ENCODE measurements around the gene RAPGEF6.

Gene RAPGEF6

GRCh38 chr5:131659841-131660240 lies 24.8 kb upstream of the RAPGEF6 start:
- H3K27me3 ChIP-seq (ENCODE audit: control insufficient read depth, insufficient read depth, low read length): no peaks in the 10 kb centered on the region
- no peak overlapping the region for H3K9ac ChIP-seq (ENCODE audit: low read length)
- H3K36me3 ChIP-seq (ENCODE audit: control insufficient read depth, insufficient read depth, low read length): peaks cover 22% of the 10 kb centered on the region
- H3K27ac ChIP-seq (ENCODE audit: low read depth, low read length): no peak overlapping the region
- no peak overlapping the region for H3K4me3 ChIP-seq (ENCODE audit: low read length)
- no peaks in the 10 kb centered on the region for H3K4me1 ChIP-seq (ENCODE audit: control insufficient read depth, insufficient read depth, low read length)

- Histone ChIP-seq H3K9ac (ENCODE audit: low read length) (no peak overlapping the region), H3K27ac (ENCODE audit: low read depth, low read length) (no peak overlapping the region), H3K36me3 (ENCODE audit: control insufficient read depth, insufficient read depth, low read length) (peaks cover 22% of the 10 kb centered on the region), H3K4me3 (ENCODE audit: low read length) (no peak overlapping the region), H3K4me1 (ENCODE audit: control insufficient read depth, insufficient read depth, low read length) (no peaks in the 10 kb centered on the region), H3K27me3 (ENCODE audit: control insufficient read depth, insufficient read depth, low read length) (no peaks in the 10 kb centered on the region)
Observed at GRCh38 chr5:131659290-131659689, 24.3 kb upstream of the RAPGEF6 start.

DNA sequence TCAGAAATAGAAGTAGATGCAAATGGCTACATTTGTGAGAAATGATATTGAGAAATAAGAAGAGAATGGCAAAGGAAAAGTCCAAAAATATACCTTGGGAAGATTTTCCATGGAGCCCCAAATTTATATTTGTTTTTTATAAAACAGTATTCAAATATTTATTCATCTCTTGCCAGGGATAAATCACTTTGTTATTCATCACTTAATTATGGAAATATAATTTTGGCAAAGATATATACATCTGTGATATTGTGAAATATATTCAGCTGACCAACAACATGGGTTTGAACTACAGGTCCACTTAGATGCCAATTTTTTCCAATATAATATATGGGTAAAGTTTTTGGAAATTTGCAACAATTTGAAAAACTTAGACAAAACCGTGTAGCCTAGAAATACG lies 19.7 kb upstream of the RAPGEF6 start:
- H3K36me3 ChIP-seq (ENCODE audit: control insufficient read depth, insufficient read depth, low read length): peaks cover 18% of the 10 kb centered on the region
- no peak overlapping the region for H3K27ac ChIP-seq (ENCODE audit: low read depth, low read length)

DNA sequence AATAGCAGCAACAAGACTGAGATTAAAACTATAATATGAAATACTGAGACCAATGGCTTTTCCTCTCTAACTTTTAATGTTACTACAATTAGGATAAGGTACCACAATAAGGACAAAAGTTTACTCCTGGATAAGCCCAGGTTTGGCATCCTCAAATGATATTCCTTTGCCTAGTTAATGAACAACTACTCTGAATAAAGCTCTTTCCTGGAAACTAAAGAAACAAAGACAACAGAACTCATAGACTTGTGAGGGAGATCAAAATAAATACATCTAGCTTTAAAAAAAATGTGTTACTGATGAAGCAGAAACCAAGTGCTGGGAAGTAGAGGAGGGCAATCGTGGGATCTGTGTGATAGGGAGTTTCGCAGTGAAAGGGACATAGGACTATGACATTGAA lies 19.3 kb upstream of the RAPGEF6 start:
- no peak overlapping the region for H3K27ac ChIP-seq (ENCODE audit: low read depth, low read length)
- no peaks in the 10 kb centered on the region for H3K4me1 ChIP-seq (ENCODE audit: control insufficient read depth, insufficient read depth, low read length)
- H3K4me3 ChIP-seq (ENCODE audit: low read length): no peak overlapping the region
- H3K36me3 ChIP-seq (ENCODE audit: control insufficient read depth, insufficient read depth, low read length): peaks cover 14% of the 10 kb centered on the region
- H3K27me3 ChIP-seq (ENCODE audit: control insufficient read depth, insufficient read depth, low read length): no peaks in the 10 kb centered on the region
- no peak overlapping the region for H3K9ac ChIP-seq (ENCODE audit: low read length)

More for the DNA sequence above, 19.7 kb upstream of the RAPGEF6 start:
- no peaks in the 10 kb centered on the region for H3K27me3 ChIP-seq (ENCODE audit: control insufficient read depth, insufficient read depth, low read length)
- no peaks in the 10 kb centered on the region for H3K4me1 ChIP-seq (ENCODE audit: control insufficient read depth, insufficient read depth, low read length)
- H3K4me3 ChIP-seq (ENCODE audit: low read length): no peak overlapping the region
- H3K9ac ChIP-seq (ENCODE audit: low read length): no peak overlapping the region

DNA sequence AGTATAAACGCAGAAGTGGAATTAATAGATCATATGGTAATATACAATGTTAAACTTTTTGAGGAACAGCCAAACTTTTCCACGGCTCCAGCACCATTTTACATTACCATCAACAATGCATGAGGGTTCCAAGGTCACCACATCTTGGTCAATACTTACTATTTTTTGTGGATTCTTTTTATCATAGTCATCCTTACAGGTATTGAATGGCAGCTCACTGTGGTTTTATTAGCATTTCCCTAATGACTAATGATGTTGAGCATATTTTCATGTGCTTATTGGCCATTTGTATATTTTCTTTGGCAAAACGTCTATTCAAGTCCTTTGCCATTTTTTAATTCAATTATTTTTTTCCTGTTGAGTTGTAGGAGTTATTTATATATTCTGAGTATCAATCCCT lies 14.1 kb upstream of the RAPGEF6 start:
- no peaks in the 10 kb centered on the region for H3K27me3 ChIP-seq (ENCODE audit: control insufficient read depth, insufficient read depth, low read length)
- H3K4me3 ChIP-seq (ENCODE audit: low read length): no peak overlapping the region
- peaks cover 14% of the 10 kb centered on the region for H3K36me3 ChIP-seq (ENCODE audit: control insufficient read depth, insufficient read depth, low read length)
- no peak overlapping the region for H3K9ac ChIP-seq (ENCODE audit: low read length)
- no peaks in the 10 kb centered on the region for H3K4me1 ChIP-seq (ENCODE audit: control insufficient read depth, insufficient read depth, low read length)
- H3K27ac ChIP-seq (ENCODE audit: low read depth, low read length): no peak overlapping the region

- H3K36me3 ChIP-seq (ENCODE audit: control insufficient read depth, insufficient read depth, low read length): peaks cover 12% of the 10 kb centered on the region
- no peaks in the 10 kb centered on the region for H3K27me3 ChIP-seq (ENCODE audit: control insufficient read depth, insufficient read depth, low read length)
- H3K4me3 ChIP-seq (ENCODE audit: low read length): no peak overlapping the region
- H3K9ac ChIP-seq (ENCODE audit: low read length): no peak overlapping the region
- no peaks in the 10 kb centered on the region for H3K4me1 ChIP-seq (ENCODE audit: control insufficient read depth, insufficient read depth, low read length)
- no peak overlapping the region for H3K27ac ChIP-seq (ENCODE audit: low read depth, low read length)
Observed at GRCh38 chr5:131647048-131647769, 12.2 kb upstream of the RAPGEF6 start.

GRCh38 chr5:131644822-131645221 lies 9.8 kb upstream of the RAPGEF6 start:
- H3K9ac ChIP-seq (ENCODE audit: low read length): no peak overlapping the region
- no peaks in the 10 kb centered on the region for H3K27me3 ChIP-seq (ENCODE audit: control insufficient read depth, insufficient read depth, low read length)
- H3K4me3 ChIP-seq (ENCODE audit: low read length): no peak overlapping the region
- peaks cover 5% of the 10 kb centered on the region for H3K36me3 ChIP-seq (ENCODE audit: control insufficient read depth, insufficient read depth, low read length)
- no peak overlapping the region for H3K27ac ChIP-seq (ENCODE audit: low read depth, low read length)
- H3K4me1 ChIP-seq (ENCODE audit: control insufficient read depth, insufficient read depth, low read length): no peaks in the 10 kb centered on the region

DNA sequence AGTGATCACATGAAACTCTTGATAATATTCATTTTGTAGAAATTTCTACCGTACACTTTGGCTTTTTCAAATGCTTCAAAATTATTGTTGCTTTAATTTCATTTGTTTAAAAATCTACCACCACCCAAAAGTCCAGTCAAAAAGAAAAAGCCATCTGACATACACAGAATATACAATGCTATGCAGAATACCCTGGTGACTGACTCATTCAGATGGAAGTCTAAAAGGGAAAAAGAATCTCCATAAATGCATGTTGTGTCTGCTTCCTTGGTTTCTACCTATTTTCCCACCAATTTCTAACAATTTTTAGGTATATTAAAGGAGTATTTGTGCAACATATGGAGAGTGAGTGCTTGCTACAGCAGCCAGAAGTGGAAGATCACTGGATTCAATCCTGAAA lies 9.3 kb upstream of the RAPGEF6 start:
- H3K9ac ChIP-seq (ENCODE audit: low read length): no peak overlapping the region

GRCh38 chr5:131641494-131641893 lies 6.5 kb upstream of the RAPGEF6 start:
- no peaks in the 10 kb centered on the region for H3K27me3 ChIP-seq (ENCODE audit: control insufficient read depth, insufficient read depth, low read length)
- no peak overlapping the region for H3K9ac ChIP-seq (ENCODE audit: low read length)
- H3K27ac ChIP-seq (ENCODE audit: low read depth, low read length): no peak overlapping the region
- no peaks in the 10 kb centered on the region for H3K4me1 ChIP-seq (ENCODE audit: control insufficient read depth, insufficient read depth, low read length)
- H3K4me3 ChIP-seq (ENCODE audit: low read length): no peak overlapping the region
- H3K36me3 ChIP-seq (ENCODE audit: control insufficient read depth, insufficient read depth, low read length): peaks cover 2% of the 10 kb centered on the region

More for the DNA sequence above, 9.3 kb upstream of the RAPGEF6 start:
- Histone ChIP-seq H3K4me3 (ENCODE audit: low read length) (no peak overlapping the region), H3K4me1 (ENCODE audit: control insufficient read depth, insufficient read depth, low read length) (no peaks in the 10 kb centered on the region), H3K27ac (ENCODE audit: low read depth, low read length) (no peak overlapping the region), H3K36me3 (ENCODE audit: control insufficient read depth, insufficient read depth, low read length) (peaks cover 5% of the 10 kb centered on the region), H3K27me3 (ENCODE audit: control insufficient read depth, insufficient read depth, low read length) (no peaks in the 10 kb centered on the region)

GRCh38 chr5:131640043-131640856 lies 5.2 kb upstream of the RAPGEF6 start:
- Histone ChIP-seq H3K36me3 (ENCODE audit: control insufficient read depth, insufficient read depth, low read length) (peaks cover 2% of the 10 kb centered on the region), H3K4me3 (ENCODE audit: low read length) (no peak overlapping the region), H3K9ac (ENCODE audit: low read length) (no peak overlapping the region), H3K27ac (ENCODE audit: low read depth, low read length) (no peak overlapping the region), H3K4me1 (ENCODE audit: control insufficient read depth, insufficient read depth, low read length) (peaks cover 6% of the 10 kb centered on the region), H3K27me3 (ENCODE audit: control insufficient read depth, insufficient read depth, low read length) (no peaks in the 10 kb centered on the region)

- H3K4me1 ChIP-seq (ENCODE audit: control insufficient read depth, insufficient read depth, low read length): peaks cover 7% of the 10 kb centered on the region
- H3K27ac ChIP-seq (ENCODE audit: low read depth, low read length): no peak overlapping the region
- H3K4me3 ChIP-seq (ENCODE audit: low read length): no peak overlapping the region
- H3K36me3 ChIP-seq (ENCODE audit: control insufficient read depth, insufficient read depth, low read length): no peaks in the 10 kb centered on the region
- no peak overlapping the region for H3K9ac ChIP-seq (ENCODE audit: low read length)
- no peaks in the 10 kb centered on the region for H3K27me3 ChIP-seq (ENCODE audit: control insufficient read depth, insufficient read depth, low read length)
Observed at GRCh38 chr5:131639148-131639547, 4.1 kb upstream of the RAPGEF6 start.

- Histone ChIP-seq H3K4me1 (ENCODE audit: control insufficient read depth, insufficient read depth, low read length) (peaks cover 9% of the 10 kb centered on the region), H3K9ac (ENCODE audit: low read length) (no peak overlapping the region), H3K27me3 (ENCODE audit: control insufficient read depth, insufficient read depth, low read length) (no peaks in the 10 kb centered on the region), H3K36me3 (ENCODE audit: control insufficient read depth, insufficient read depth, low read length) (no peaks in the 10 kb centered on the region), H3K27ac (ENCODE audit: low read depth, low read length) (no peak overlapping the region), H3K4me3 (ENCODE audit: low read length) (no peak overlapping the region)
Observed at GRCh38 chr5:131637694-131638093, 2.7 kb upstream of the RAPGEF6 start.

All from rectal smooth muscle tissue (tissue), 1 donor.